Middle frontal gyrus (tissue), 1 donor: ENCODE data around the gene GFRA1.
"Not testable (repeated sequence)": the region's sequence is repeated elsewhere in the genome, so short reads cannot be mapped to it uniquely, and the experiment has no call there.

ENCODE experiments used
- DNase-seq: peaks from one replicate; pipeline ENCODE4 v3.0.0-alpha.2; 2015; ENCODE audit warnings: low spot score; ENCODE audit errors: extremely low spot score

Gene GFRA1

DNA sequence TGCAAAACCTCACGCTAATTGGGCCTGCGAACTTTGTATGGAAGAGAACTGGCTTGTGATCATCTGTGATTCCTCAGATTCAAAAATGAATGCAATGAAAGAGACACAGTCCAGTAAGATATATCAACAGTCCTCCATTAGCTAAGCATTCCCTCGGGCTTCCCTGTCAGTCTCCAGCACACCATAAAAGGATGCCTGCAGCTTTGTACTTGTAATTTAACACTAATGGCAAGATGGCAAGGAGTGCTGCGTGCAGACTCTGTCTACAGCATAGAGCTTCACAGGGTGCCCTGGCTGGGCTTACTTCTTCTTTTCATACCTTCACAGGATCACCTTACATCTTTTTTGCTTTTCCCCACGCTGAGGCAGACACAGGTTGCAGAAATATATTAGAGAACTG is 200.0 kb downstream of the GFRA1 start:
- DNase-seq: no peak

DNA sequence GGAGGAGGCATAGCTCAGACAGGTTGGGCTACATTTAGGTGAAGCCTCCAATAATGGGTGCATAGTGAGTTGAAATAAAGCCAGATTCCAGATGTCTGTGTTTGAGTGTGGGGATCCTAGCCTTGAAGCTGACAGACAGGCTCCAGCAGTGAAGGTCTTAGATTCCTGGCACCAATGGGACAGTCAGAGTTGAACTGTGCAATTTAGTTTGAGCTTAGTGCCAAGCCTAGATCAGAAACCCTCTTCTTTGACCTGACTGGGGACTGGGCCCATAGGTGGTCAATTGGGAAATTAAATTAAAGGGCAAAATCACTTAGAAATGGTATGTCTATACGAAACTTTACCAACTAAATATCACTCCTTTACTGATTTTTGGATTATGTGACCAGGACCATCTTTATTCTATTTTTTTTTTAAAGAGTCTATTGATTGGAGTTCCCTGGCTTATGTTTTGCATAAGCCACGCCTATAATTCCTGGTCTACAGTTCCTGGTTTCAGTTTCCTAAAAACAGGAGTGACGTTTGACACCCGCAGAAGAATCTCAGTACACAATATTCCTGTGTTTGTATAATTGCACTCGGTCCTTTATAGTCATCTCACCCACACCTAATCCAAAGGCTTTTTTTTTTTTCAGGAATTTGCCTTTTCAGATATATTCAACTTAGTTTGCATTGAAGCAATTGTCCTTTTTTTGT is 201.4 kb downstream of the GFRA1 start:
- no peak for DNase-seq

DNA sequence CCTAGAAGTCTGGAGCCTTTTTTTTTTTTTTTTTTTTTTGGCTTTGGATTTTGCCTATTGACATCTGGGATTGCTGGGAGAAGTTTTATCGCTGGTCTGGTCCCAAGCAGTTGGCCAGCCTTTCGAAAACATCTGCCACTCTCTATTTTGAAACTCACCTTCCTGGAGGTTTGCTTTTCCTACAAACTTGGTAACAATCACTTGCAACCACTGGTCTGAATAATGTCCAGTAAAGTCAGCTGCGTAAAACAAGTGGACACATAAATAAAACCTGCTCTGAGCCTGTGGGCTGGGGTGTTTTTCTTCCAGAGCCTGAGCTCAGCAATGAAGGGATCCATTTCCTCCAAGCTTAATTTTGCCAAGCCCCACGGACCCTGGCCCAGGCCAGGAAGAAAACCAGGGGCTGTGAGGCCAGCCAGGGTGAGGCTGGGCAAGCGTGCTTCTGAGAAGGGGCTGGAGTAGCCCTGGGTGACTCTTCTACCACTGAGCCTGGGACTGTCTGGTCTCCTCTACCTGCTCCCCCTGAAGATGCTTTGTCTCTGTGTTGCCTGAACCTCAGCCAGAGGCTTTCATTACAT is 202.2 kb downstream of the GFRA1 start:
- DNase-seq: no peak

DNA sequence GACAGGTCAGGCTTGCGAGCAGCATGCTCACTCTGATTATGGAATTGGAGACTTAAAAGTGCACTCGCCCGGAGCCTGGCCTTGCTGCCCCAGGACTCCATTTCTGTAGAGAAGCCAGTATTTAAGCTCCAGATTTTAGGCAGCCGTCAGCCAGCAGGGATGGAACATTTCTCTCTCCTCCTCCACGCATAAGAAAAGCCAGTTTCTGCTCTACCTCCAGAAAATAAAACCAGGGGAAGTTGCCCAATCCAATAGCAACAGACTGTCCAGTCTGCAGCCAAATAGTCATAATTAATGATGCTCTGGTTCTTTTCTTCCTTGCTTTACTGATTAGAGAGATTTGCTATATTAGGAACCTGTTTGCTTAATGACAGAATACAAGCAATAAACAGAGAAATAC is 203.2 kb downstream of the GFRA1 start:
- no peak for DNase-seq

DNA sequence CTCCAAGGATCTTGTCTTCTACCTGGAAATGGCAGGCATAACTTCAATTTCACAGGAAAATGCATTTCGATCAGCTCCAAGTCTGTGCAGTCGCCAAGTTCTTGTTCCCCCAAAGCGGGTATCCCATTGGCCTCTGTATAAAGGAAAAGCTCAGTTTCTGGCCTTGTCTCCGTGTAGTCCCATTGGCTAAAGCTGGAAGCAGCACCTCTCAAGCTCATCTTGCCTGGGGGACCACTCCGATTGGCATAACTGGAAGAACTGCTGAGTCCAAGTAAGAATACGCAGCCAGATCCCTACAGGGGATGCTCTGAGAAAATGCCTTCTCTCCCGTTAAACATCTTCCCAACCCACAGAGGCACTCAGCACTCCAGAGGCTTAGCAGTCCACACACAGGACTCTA is 205.2 kb downstream of the GFRA1 start:
- no peak for DNase-seq

DNA sequence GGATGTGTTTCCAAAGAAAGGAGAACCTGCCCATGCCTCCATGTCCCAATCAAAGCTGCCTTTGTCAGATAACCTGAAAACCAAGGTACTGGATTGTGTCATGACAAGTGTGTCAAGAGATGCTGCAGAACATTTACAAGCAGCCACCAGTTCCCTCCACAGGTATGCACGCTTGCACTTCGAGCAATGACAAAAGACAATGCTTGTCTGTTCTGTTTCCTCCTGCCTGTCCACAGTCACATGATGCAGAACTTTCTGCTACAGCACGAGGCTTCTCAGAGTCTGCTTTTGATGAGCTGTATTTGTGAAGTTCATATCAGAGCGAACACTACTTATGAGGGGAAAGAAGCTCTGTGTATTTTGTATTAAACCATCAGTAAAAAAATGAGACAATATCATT is 209.9 kb downstream of the GFRA1 start:
- DNase-seq: no peak

DNA sequence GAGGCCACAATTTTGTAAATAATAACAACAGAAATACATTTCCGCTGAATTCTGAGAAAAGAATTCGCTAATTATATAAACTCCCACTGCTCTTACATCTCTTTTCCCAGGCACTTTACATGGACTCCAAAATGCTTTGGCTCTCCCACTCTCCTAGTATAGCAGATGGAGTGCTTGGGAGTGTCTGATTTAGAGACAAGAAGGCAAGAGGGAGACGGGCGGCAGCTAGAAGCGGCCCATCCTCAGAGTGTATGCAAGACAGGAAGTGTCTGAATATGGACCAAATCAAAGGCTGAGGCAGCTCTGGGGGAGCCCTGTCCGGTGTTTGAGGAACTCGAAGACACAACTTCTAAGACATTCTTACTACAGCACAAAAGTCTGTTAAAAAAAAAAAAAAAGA is 212.1 kb downstream of the GFRA1 start:
- DNase-seq: no peak

DNA sequence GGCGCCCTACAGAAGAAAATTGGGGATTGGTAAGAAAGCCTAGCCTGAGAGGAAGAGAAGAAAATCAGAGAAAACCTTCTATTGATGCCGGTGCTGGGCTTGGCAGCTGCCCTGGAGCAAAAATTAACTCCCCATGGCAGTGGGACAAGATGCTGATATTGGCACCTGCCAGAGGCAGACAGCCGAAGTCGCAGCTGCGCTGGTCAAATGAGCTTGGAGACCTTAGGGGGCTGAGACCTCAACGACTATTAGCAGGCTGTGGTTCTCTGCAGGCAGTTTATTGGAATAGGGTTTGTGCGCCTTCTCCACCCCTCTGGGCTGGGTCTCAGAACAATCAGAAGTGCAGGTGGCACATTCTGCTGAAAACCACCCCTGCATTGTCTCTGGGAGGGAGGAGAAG is 213.7 kb downstream of the GFRA1 start:
- DNase-seq: no peak

DNA sequence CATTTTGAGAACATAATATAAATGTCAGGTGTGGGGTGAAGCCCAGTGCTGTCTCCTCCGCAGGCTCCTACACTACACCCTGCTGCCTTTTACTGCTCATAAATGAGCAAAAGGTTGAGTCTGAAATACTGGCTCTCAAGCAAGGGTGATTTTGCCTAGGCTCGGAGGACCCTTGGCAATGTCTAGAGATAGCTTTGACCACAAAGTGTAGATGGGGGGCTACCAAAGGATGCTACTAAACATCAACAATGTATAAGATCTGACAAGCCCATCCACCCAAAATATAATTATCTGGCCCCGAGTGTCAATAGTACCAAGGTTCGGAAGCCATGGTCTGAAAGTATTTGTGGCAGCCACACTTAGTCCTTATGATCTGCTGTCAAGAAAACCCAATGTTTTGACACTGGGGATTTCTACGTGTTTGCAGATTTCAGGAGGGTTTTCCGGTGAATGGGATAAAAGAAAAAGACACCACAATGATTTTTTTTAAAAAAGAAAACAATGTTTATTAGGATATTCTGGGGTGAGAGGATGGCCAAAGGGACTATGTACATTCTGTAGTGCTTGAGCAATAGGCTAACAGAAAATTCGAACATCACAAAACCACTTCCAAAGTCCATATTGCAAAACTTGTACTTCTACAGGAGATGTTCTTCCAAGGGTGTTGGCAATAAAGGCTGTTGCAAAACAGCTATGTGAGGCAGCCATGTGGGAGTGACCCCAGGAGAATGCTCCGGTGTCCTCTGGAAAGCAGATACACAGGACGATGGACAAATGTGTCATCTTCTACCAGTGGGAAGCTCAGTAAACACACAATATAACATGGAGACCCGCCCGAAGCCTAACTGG is 216.3 kb downstream of the GFRA1 start:
- no peak for DNase-seq

DNA sequence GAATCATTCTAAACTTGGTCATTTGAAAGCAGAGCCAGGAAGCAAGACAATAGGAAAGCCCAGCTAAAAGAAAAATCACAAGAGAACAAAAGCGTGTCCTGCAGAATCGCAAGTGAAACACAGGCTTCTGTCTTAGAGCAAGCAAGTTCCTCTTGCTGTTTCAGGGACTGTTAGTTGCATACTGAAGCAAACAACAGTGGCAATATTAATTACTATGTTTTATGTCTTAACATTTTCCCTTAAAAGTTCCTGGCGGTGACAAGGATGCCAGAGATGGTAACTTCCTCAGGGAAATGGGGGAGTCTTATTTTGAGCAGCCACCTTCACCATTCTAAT is 217.1 kb downstream of the GFRA1 start:
- no peak for DNase-seq

DNA sequence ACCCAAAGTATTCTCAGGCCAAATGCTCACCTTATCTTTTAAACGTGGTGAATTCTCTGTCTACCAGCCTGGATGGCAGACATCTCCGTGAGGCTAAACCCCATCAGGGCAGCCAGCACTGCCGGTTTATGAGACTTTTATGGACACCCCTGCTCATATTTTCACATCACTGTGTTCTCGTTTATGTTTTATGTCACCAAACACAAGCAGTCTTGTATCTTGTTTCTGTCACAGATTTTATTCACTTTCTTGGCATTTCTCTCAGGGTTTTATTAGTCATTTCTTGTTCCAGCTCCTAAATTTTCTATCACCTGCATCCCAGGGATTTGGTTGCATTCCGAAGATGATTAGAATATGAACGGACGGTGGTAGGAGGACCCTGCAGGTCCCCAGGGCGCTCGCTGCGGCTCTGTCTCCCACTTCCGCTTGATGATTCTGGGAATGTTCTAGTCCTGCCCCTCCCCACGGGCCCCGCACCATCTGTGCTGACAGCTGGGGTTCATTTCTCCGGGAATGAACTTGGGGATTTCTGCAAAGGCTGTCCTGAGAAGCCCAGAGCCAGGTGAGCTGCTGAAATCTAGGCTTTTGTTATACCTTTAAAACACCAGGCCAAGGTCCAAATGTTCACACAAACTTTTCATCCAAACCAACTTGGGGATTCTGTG is 217.6 kb downstream of the GFRA1 start:
- DNase-seq: no peak

DNA sequence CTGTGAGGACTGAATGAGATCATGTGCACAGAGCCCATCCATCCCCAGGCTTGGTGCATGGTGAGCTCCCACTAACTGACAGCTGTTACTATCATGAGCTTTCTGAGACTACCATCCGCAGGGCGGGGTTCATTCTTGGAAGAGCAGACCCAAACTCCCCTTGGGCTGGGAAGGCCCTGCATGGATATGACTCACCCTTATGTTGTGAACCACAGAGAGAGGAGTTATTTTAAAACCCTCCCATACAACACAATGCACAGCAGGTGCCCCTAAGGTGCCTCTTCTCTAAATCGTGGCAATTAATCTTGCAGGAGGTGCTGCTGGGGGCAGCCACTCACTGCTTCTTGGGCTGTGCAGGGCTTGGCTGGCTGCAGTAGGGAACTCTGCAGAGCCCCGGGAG is 219.1 kb downstream of the GFRA1 start:
- DNase-seq: no peak

DNA sequence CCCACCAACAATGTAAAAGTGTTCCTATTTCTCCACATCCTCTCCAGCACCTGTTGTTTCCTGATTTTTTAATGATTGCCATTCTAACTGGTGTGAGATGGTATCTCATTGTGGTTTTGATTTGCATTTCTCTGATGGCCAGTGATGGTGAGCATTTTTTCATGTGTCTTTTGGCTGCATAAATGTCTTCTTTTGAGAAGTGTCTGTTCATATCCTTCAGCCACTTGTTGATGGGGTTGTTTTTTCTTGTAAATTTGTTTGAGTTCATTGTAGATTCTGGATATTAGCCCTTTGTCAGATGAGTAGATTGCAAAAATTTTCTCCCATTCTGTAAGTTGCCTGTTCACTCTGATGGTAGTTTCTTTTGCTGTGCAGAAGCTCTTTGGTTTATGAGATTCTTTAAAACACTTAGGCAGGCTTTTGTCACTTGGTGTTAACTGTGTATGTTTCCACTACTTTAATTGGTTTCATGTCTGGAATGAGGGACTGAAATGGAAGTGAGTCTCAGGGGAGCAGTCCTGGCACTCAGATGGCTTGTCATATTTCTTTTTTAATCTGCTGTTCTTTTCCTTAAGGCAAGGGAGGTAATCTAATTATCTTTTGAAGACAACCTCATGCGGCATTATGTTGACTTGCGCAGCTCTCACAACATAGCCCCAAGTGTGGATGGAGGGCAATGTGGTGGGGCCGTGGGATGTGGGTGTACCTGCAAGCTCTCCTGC is 219.8 kb downstream of the GFRA1 start:
- DNase-seq: not testable (repeated sequence)

DNA sequence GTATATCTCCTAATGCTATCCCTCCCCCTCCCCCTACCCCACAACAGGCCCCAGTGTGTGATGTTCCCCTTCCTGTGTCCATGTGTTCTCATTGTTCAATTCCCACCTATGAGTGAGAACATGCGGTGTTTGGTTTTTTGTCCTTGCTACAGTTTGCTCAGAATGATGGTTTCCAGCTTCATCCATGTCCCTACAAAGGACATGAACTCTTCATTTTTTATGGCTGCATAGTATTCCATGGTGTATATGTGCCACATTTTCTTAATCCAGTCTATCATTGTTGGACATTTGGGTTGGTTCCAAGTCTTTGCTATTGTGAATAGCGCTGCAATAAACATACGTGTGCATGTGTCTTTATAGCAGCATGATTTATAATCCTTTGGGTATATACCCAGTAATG is 220.5 kb downstream of the GFRA1 start:
- DNase-seq: not testable (repeated sequence)

DNA sequence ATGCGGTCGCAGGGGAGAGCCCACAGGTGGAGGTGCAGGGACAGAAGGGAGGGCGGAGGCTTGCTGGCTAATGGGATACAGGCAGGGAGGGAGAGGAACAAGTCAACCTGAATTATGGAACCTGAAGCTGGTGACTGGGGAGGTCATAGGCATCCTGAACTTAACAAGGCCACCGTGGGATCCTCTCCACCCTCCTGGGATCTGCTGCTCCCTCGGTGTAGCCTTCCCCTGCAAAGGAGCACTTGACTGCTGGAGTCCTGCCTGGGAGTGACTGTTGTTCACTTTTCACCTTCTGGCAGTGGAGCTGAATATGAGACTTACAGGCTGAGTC is 223.1 kb downstream of the GFRA1 start:
- no peak for DNase-seq

DNA sequence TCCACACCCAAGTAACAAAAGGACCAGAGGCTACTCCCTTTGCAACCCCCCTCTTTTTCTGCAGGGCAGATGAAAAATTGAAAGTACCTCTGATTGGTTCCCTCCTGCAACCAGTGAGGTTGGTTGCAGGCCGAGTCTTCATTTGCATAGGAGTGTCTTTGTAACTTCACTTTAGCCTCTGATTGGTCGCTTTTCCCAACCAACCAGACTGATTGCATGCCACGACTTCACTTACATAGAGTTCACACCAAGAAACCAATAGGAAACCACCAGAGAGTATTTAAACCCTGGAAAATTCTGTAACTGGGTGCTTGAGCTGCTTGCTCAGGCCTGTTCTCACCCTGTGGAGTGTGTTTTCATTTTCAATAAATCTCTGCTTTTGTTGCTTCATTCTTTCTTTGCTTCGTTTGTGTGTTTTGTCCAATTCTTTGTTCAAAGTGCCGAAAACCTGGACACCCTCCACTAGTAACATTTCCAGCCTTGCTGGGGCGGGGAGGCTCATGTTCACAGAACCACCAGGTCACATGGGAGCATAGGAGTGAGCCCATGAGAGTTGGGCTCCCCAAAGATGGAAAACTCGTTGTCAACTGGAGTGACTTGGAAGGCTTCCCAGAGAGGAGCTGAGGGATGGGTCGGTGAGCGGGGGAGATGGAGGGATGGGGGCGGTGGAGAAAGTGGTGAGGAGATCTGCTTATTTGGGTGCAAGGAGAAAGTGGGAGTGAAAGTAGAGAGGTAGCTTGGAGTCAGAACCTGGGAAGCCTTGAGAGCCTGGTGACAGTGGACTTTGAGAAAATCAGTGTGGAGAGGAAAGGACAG is 223.6 kb downstream of the GFRA1 start:
- no peak for DNase-seq

DNA sequence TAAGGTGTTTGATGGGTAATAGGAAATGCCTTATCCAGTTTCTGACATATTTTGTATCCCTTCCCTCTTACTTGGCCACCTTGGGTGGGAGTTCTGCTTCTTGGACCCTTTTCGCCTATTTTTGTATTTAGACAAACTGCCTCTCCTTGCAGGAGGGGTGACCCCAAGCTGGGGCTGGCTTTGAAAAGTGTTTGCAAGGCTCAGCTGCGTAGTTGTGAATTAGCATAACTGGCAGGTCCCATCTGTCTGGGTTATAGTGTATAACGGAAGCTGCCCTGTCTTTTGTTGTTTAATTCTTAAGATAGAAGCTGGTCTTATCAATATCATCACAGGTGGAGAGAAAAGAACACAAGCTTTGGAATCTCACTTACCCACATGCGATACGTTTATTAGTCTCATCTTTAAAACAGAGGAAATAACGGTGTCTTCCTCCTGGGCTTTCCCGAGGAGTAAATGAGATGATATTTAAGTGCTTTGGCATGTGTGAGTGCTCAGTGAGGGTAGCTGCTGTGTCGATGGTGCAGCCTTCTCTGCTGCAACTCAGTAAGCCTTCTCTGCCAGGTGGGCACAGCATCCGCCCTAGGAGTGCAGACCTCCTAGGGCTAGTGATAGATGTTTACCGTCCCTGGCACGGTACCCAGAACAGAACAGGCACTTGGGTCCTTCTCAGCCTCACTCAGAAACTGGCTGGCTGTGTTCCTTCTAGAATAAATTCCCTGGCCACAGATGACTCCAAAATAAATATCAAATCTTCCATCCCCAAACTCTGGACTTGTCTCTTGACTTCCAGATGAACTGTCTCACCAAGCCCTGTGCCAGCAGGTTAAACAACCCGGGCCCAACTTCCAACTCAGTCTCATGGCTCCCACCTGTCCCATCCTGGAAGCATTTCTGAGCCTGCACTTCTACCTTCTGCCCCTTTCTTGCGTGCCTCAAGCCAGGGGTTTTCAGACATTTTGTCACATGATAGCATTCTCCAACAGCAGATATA is 227.3 kb downstream of the GFRA1 start:
- no peak for DNase-seq

DNA sequence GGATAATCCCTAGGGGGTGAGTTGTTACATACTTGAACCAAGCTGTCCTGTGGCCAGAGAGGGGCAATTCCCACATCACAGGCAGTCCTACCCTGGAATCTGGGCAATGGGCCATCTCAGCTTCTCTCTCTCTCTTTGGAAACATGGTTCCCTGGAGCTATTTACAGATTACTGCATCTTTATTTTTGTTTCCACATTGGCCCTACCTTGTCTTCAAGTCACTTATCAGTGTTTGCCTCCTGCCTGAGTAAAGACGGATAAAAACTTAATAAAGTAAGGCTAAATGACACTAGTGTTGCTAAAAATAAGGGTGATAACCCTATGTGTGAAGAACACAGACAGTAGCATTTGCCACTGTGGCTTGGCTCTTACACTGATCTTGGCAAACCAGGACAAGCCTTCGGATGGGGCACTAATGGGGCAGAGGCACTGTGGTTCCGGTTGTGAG is 228.2 kb downstream of the GFRA1 start:
- DNase-seq: no peak

DNA sequence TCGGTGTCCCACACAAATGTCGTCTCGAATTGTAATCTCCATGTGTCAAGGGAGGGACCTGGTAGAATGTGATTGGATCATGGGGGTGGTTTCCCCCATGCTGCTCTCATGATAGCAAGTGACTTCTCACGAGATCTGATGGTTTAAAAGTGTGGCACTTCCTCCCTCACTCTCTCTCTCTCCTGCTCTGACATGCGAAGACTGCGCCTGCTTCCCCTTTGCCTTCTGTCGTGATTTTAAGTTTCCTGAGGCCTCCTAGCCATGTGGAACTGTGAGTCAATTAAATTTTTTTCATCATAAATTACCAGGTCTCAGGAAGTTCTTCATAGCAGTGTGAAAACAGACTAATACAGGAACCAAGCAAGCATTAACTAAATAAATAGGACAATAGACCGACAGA is 229.1 kb downstream of the GFRA1 start:
- no peak for DNase-seq

DNA sequence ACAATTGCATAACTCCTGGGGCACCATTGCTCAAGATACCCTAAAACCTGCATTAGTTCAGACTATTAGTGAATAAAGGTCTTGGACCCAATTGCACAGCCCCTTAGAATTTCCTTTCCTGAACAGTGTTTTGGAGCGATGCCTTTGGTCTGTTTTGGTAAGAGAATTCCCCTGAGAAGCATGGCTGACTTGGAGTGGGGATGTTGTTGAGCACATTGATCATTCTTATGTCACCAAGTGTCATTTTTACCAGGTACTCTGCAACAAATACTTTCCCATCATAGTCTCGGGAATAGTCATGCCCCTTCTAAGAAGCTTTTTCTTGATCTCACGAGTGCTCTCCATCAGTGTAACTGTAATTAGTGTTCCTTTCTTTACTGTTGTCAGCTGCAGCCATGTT is 229.7 kb downstream of the GFRA1 start:
- no peak for DNase-seq
